RWPE2 (cell line): ENCODE results near the gene SIM2.

Experiments used
- ATAC-seq: fragments of 200-7000 bp; cut with Tn5 transposase; 3 replicates; pipeline ENCODE4 v1.9.1; 2021; ENCODE audit warnings: low read depth
- DNase-seq: peaks from one replicate; pipeline ENCODE4 v3.0.0-alpha.2; 2020; ENCODE audit warnings: low spot score
- H3K27ac ChIP-seq: fragments of 450-650 bp; 2 replicates; pipeline ENCODE4 v1.5.1; 2017; ENCODE audit warnings: mild to moderate bottlenecking; ENCODE audit not compliant: poor library complexity, severe bottlenecking
- H3K27me3 ChIP-seq: fragments of 250-450 bp; sonication (Bioruptor Pico); 2 replicates; pipeline ENCODE4 v1.5.1; 2021; ENCODE audit warnings: mild to moderate bottlenecking, moderate library complexity; ENCODE audit not compliant: insufficient read depth, poor library complexity, severe bottlenecking
- H3K36me3 ChIP-seq: fragments of 250-450 bp; sonication (Bioruptor Pico); 2 replicates; pipeline ENCODE4 v1.5.1; 2020; ENCODE audit warnings: low read depth, mild to moderate bottlenecking, moderate library complexity
- H3K4me1 ChIP-seq: fragments of 250-450 bp; sonication (Bioruptor Pico); 2 replicates; pipeline ENCODE4 v1.5.1; 2021; ENCODE audit warnings: mild to moderate bottlenecking, moderate library complexity; ENCODE audit not compliant: insufficient read depth, poor library complexity, severe bottlenecking
- H3K4me3 ChIP-seq: fragments of 250-450 bp; sonication (Bioruptor Pico); 2 replicates; pipeline ENCODE4 v1.5.1; 2021; ENCODE audit warnings: mild to moderate bottlenecking, moderate library complexity; ENCODE audit not compliant: severe bottlenecking
- H3K9me3 ChIP-seq: fragments of 250-450 bp; sonication (Bioruptor Pico); 2 replicates; pipeline ENCODE4 v1.5.1; 2021; ENCODE audit warnings: mild to moderate bottlenecking, moderate library complexity; ENCODE audit not compliant: severe bottlenecking
- CTCF ChIP-seq: fragments of 450-650 bp; IDR thresholded peaks from one replicate; pipeline ENCODE4 v1.5.1; 2017; ENCODE audit warnings: mild to moderate bottlenecking, moderate library complexity; ENCODE audit not compliant: poor library complexity, severe bottlenecking

Gene SIM2

GRCh38 chr21:36698385-36698980 is 432 bp upstream of the SIM2 start:
- Histone ChIP-seq H3K27me3 (no peaks in the 10 kb centered on the region), H3K4me1 (no peaks in the 10 kb centered on the region), H3K27ac (peak overlapping the region; percentile 82), H3K4me3 (peak overlapping the region; percentile 93), H3K9me3 (no peaks in the 10 kb centered on the region), H3K36me3 (no peaks in the 10 kb centered on the region)
- no peak for TF ChIP-seq CTCF
- ATAC-seq (peak; percentile 37), DNase-seq (no peak)

DNA sequence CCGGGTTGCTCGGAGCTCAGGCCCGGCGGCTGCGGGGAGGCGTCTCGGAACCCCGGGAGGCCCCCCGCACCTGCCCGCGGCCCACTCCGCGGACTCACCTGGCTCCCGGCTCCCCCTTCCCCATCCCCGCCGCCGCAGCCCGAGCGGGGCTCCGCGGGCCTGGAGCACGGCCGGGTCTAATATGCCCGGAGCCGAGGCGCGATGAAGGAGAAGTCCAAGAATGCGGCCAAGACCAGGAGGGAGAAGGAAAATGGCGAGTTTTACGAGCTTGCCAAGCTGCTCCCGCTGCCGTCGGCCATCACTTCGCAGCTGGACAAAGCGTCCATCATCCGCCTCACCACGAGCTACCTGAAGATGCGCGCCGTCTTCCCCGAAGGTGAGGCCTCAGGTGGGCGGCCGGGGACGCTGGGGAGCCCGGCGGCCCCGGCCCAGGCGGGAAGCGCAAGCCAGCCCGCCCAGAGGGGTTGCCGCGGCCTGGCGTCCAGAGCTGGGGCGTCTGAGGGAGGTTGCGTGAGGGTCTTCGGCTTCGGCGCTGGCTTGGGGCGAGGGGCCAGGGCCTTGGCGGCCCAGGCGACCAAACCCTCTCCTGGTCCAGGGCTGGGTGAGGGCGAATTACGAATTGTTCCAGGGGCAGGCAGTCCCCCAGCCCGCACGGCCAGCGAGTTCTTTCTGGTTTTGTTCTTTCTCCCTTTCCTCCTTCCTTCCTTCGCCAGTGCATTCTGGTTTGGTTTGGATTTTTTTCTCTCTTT is 805 bp downstream of the SIM2 start:
- no peak for TF ChIP-seq CTCF
- ATAC-seq (no peak), DNase-seq (no peak)
- no peaks in the 10 kb centered on the region for H3K36me3 ChIP-seq
- H3K4me1 ChIP-seq = no peaks in the 10 kb centered on the region
- peak overlapping the region; percentile 82 for H3K27ac ChIP-seq
- H3K27me3 ChIP-seq = no peaks in the 10 kb centered on the region
- H3K9me3 ChIP-seq = no peaks in the 10 kb centered on the region
- H3K4me3 ChIP-seq = peak overlapping the region; percentile 93

- H3K27ac ChIP-seq = peak overlapping the region; percentile 82
- TF ChIP-seq CTCF = no peak
- no peaks in the 10 kb centered on the region for H3K9me3 ChIP-seq
- no peaks in the 10 kb centered on the region for H3K4me1 ChIP-seq
- DNase-seq = no peak
- H3K36me3 ChIP-seq = no peaks in the 10 kb centered on the region
- H3K27me3 ChIP-seq = no peaks in the 10 kb centered on the region
- peak overlapping the region; percentile 93 for H3K4me3 ChIP-seq
- no peak for ATAC-seq
Measured at GRCh38 chr21:36700295-36700970, 1.5 kb downstream of the SIM2 start.

DNA sequence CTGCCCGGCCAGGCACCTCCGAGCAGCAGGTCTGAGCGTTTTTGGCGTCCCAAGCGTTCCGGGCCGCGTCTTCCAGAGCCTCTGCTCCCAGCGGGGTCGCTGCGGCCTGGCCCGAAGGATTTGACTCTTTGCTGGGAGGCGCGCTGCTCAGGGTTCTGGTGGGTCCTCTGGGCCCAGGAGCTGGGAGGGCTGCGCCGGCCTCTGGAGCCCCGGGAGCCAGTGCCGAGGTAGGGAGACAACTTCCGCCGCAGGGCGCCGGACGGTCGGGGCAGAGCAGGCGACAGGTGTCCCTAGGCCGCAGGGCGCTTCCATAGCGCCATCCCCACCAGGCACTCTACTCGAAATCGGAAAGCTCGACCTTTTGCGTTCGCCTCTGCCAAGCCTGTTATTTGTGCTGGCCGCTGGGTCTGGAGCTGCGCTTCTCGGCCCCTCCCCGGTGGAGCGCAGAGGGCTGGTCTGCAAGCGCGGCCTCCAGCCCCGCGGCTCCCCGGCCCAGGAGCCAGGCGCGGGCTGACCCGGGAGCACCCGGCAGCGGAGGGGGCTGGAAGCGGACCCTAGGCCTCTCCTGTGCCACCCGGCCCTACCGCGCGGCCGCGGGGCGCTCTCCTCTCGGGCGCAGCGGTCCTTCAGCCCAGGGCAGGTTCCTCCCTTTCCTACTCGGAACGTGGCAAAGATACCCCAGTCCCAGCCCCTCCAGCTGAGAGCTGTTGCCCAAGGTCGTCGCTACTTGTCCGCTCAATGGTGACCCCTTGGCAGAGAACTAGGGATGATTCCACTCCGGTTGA is 2.2 kb downstream of the SIM2 start:
- ATAC-seq (no peak), DNase-seq (no peak)
- peaks cover under 1% of the 10 kb centered on the region for H3K4me1 ChIP-seq
- H3K27ac ChIP-seq = peak overlapping the region; percentile 82
- H3K27me3 ChIP-seq = no peaks in the 10 kb centered on the region
- H3K36me3 ChIP-seq = no peaks in the 10 kb centered on the region
- peak overlapping the region; percentile 93 for H3K4me3 ChIP-seq
- TF ChIP-seq CTCF = no peak
- H3K9me3 ChIP-seq = no peaks in the 10 kb centered on the region
